ENCODE measurements around the gene PTTG1IP.

Gene PTTG1IP

GRCh38 chr21:44862869-44863685 lies 10.4 kb downstream of the PTTG1IP start:
- no peak for DNase-seq

- no peak for DNase-seq
Observed at GRCh38 chr21:44858791-44859190, 14.7 kb downstream of the PTTG1IP start.

GRCh38 chr21:44858291-44858690 lies 15.2 kb downstream of the PTTG1IP start:
- no peak for DNase-seq

- no peak for DNase-seq
Observed at GRCh38 chr21:44857127-44857892, 16.2 kb downstream of the PTTG1IP start.

GRCh38 chr21:44856131-44856530 lies 17.4 kb downstream of the PTTG1IP start:
- DNase-seq: no peak

GRCh38 chr21:44855572-44855971 lies 17.9 kb downstream of the PTTG1IP start:
- DNase-seq: no peak

GRCh38 chr21:44854664-44855446 lies 18.6 kb downstream of the PTTG1IP start:
- no peak for DNase-seq

- no peak for DNase-seq
Observed at GRCh38 chr21:44854391-44854663, 19.2 kb downstream of the PTTG1IP start.

- DNase-seq: no peak
Observed at GRCh38 chr21:44853601-44854390, 19.7 kb downstream of the PTTG1IP start.

GRCh38 chr21:44850905-44851657 lies 22.4 kb downstream of the PTTG1IP start:
- no peak for DNase-seq

GRCh38 chr21:44850208-44850800 lies 23.2 kb downstream of the PTTG1IP start:
- DNase-seq: no peak

GRCh38 chr21:44849616-44850130 lies 23.8 kb downstream of the PTTG1IP start:
- DNase-seq: no peak

GRCh38 chr21:44848821-44849521 lies 24.5 kb downstream of the PTTG1IP start:
- no peak for DNase-seq

- DNase-seq: no peak
Observed at GRCh38 chr21:44847261-44848056, 26.0 kb downstream of the PTTG1IP start.

- DNase-seq: no peak
Observed at GRCh38 chr21:44846485-44847260, 26.8 kb downstream of the PTTG1IP start.

GRCh38 chr21:44846224-44846484 lies 27.3 kb downstream of the PTTG1IP start:
- no peak for DNase-seq

- no peak for DNase-seq
Observed at GRCh38 chr21:44845418-44846223, 27.9 kb downstream of the PTTG1IP start.

- DNase-seq: no peak
Observed at GRCh38 chr21:44844256-44844655, 29.2 kb downstream of the PTTG1IP start.

Data from NCI-H1436 treated with DMSO at 0.1 percent for 48 hours (cell line).